Measurements from ENCODE around the gene TUBA1B.

Gene TUBA1B

GRCh38 chr12:49084438-49084837 is 46.8 kb downstream of the TUBA1B start:
- TF ChIP-seq CTCF (IDR thresholded peaks at IDR 0.05; ENCODE audit: low read depth, low read length), result no peak
- Histone ChIP-seq H3K4me3 (ENCODE audit: low read depth, low read length) (no peak overlapping the region), H3K9me3 (ENCODE audit: severe bottlenecking) (peaks cover 4% of the 10 kb centered on the region), H3K27ac (no peak overlapping the region), H3K36me3 (no peaks in the 10 kb centered on the region), H3K27me3 (ENCODE audit: insufficient read depth, low read depth, severe bottlenecking) (peaks cover 10% of the 10 kb centered on the region)
- DNase-seq, result no peak

- no peak for DNase-seq
- Histone ChIP-seq H3K4me3 (ENCODE audit: low read depth, low read length) (no peak overlapping the region), H3K36me3 (no peaks in the 10 kb centered on the region), H3K27ac (no peak overlapping the region), H3K27me3 (ENCODE audit: insufficient read depth, low read depth, severe bottlenecking) (no peaks in the 10 kb centered on the region), H3K9me3 (ENCODE audit: severe bottlenecking) (peaks cover 4% of the 10 kb centered on the region)
- TF ChIP-seq CTCF (IDR thresholded peaks at IDR 0.05; ENCODE audit: low read depth, low read length), result no peak
These were observed 51.4 kb downstream of the TUBA1B start for GRCh38 chr12:49079793-49080192.

Measured in WERI-Rb-1 (cell line).